K562 (cell line): ENCODE results near the gene TCF15. TPM values are rescaled to one million over a fixed set of nuclear protein-coding genes. Genes with fewer than 3 reads are reported as not detected.

Source experiments
- ATAC-seq: fragments of 200-7000 bp; cut with Tn5 transposase; 3 replicates; pipeline ENCODE4 v1.9.1; 2020; ENCODE audit warnings: moderate library complexity
- BruUV-seq: library from RNA; stranded (reverse); fragments of 400-500 nt; replicated peaks from 2 replicates; lab custom pipeline; 2021; lab: Mats Ljungman, UMichigan
- CTCF ChIA-PET: fragments of 300-600 bp; formaldehyde crosslinking; extraction: SDS; loops from one replicate; lab custom pipeline; 2021; ENCODE audit warnings: low intra/inter-chr PET ratio; lab: Yijun Ruan, JAX
- POLR2A ChIA-PET: fragments of 300-600, 350-650 bp; sonication (Branson Sonifier 250); formaldehyde crosslinking; extraction: SDS; loops from one replicate; lab custom pipeline; 2021; ENCODE audit warnings: antibody characterized with exemption, inconsistent platforms; lab: Yijun Ruan, JAX
- DNase-seq, 4 experiments: peaks; one replicate each; pipeline versions ENCODE4 v3.0.0 to v3.0.0-alpha.2; 2011 to 2018; ENCODE audit warnings: low spot score in 3 of 4, mixed read lengths in 3 of 4; ENCODE audit errors: extremely low read depth in 1 of 4
- FAIRE-seq: peaks from 2 replicates; lab custom pipeline; 2011; peaks lifted over from hg19 to GRCh38; lab: Jason Lieb, UNC
- H2AFZ ChIP-seq: 2 replicates; pipeline ENCODE4 v1.6.0; 2011; ENCODE audit warnings: low read depth, low read length, control low read depth, inconsistent platforms
- H3K27ac ChIP-seq: fragments of 200-600 bp; 3 replicates; pipeline ENCODE4 v1.8.0; 2011; ENCODE audit warnings: low read depth, mild to moderate bottlenecking, control low read depth, inconsistent platforms, low read length, moderate library complexity, mixed read lengths; ENCODE audit errors: extremely low read depth
- H3K27me3 ChIP-seq, 2 experiments: fragments of 300-600 bp in 1 of 2; 2 replicates in 1 of 2; 3 replicates in 1 of 2; pipeline versions ENCODE4 v1.6.0 to v1.8.0; 2011; ENCODE audit warnings: inconsistent platforms in 2 of 2, low read length in 2 of 2, mild to moderate bottlenecking in 1 of 2, mixed read lengths in 1 of 2, moderate library complexity in 1 of 2; ENCODE audit not compliant: control insufficient read depth in 2 of 2, insufficient read depth in 2 of 2
- H3K36me3 ChIP-seq: fragments of 300-600 bp; 3 replicates; pipeline ENCODE4 v1.8.0; 2011; ENCODE audit warnings: mild to moderate bottlenecking, low read length, inconsistent platforms; ENCODE audit not compliant: control insufficient read depth, insufficient read depth
- H3K4me1 ChIP-seq, 2 experiments: fragments of 200-600 bp in 1 of 2; replicated peaks in 1 of 2; 2 replicates in 1 of 2; 3 replicates in 1 of 2; pipeline versions ENCODE4 v1.5.1 to v1.8.0; 2011; ENCODE audit warnings: inconsistent platforms in 2 of 2, low read length in 2 of 2, mild to moderate bottlenecking in 1 of 2, mixed read lengths in 1 of 2, moderate library complexity in 1 of 2; ENCODE audit not compliant: control insufficient read depth in 2 of 2, insufficient read depth in 2 of 2
- H3K4me2 ChIP-seq: 2 replicates; pipeline ENCODE4 v1.6.1; 2011; ENCODE audit warnings: low read length, control low read depth, inconsistent platforms, mixed read lengths; ENCODE audit not compliant: insufficient read depth
- H3K4me3 ChIP-seq: fragments of 200-600 bp; sonication (generic), shearing (Covaris generic); 2 replicates; pipeline ENCODE4 v1.5.1; 2016; ENCODE audit warnings: control low read depth, inconsistent platforms
- H3K79me2 ChIP-seq: fragments of 200-600 bp; 3 replicates; pipeline ENCODE4 v1.8.0; 2011; ENCODE audit warnings: low read length, inconsistent platforms; ENCODE audit not compliant: control insufficient read depth, insufficient read depth
- H3K9ac ChIP-seq, 2 experiments: 2 replicates each; pipeline versions ENCODE4 v1.6.0 to v1.6.1; 2011; ENCODE audit warnings: low read depth in 2 of 2, low read length in 2 of 2, control low read depth in 1 of 2, inconsistent platforms in 1 of 2, mild to moderate bottlenecking in 1 of 2, mixed read lengths in 1 of 2; ENCODE audit not compliant: insufficient read depth in 1 of 2
- H3K9me1 ChIP-seq: one replicate; pipeline ENCODE4 v1.6.0; 2011; ENCODE audit warnings: inconsistent platforms, mild to moderate bottlenecking, low read length, moderate library complexity; ENCODE audit not compliant: control insufficient read depth, insufficient read depth
- H3K9me3 ChIP-seq: replicated peaks from 2 replicates; pipeline ENCODE4 v1.5.1; 2011; ENCODE audit warnings: low read depth, low read length, inconsistent platforms; ENCODE audit not compliant: control insufficient read depth, insufficient read depth
- H4K20me1 ChIP-seq: replicated peaks from 2 replicates; pipeline ENCODE4 v1.6.1; 2011; ENCODE audit warnings: low read length, inconsistent platforms, mixed read lengths; ENCODE audit not compliant: control insufficient read depth, insufficient read depth
- BCOR ChIP-seq: fragments of 450-650 bp; IDR thresholded peaks from 2 replicates; pipeline ENCODE4 v1.6.1; 2016
- ETV1 ChIP-seq: fragments of 450-650 bp; conservative IDR thresholded peaks from 2 replicates; pipeline ENCODE4 v1.6.1; 2016; ENCODE audit warnings: missing genetic modification characterization, control low read depth, low read depth, missing compliant biosample characterization
- RBM25 ChIP-seq: fragments of 200-400 bp; formaldehyde crosslinking; IDR thresholded peaks from 2 replicates; pipeline ENCODE4 v1.6.1; 2018; ENCODE audit warnings: low read length, low read depth, moderate library complexity; ENCODE audit not compliant: severe bottlenecking
- USF1 ChIP-seq: sonication (generic); formaldehyde crosslinking; IDR thresholded peaks from 2 replicates; pipeline ENCODE4 v1.9.0; 2022; ENCODE audit warnings: mild to moderate bottlenecking, missing genetic modification reagents
- WGBS: fragments of 100-300 bp; shearing (Covaris generic); methylation state at CpG from one replicate; pipeline ENCODE4 v1.1.6; 2016; ENCODE audit warnings: low coverage, mixed read lengths; ENCODE audit not compliant: insufficient coverage; ENCODE audit errors: missing lambda C conversion rate; 5-methylcytosine and 5-hydroxymethylcytosine counted together
- in situ Hi-C: fragments of 300-500 bp; cut with MboI; formaldehyde crosslinking; loops from 4 replicates; pipeline ENCODE4 v1.15.0; 2018; ENCODE audit warnings: inconsistent platforms, mixed read lengths
- intact Hi-C: fragments of 100-400 bp; cut with micrococcal nuclease; formaldehyde crosslinking; loops from 2 replicates; pipeline ENCODE4 v1.14.2; 2022
- polyA plus RNA-seq, 8 experiments: library from polyadenylated mRNA; depleted of rRNA in 4 of 8; stranded (reverse) in 5 of 8; unstranded in 3 of 8; fragments of >200 nt; fragmentation: Nextera tagmentation in 2 of 8; fragmentation: Illumina TruSeq in 1 of 8; extraction: Ambion mirVana in 2 of 8; extraction: Trizol in 1 of 8; gene quantifications; 2 replicates each; pipeline versions ENCODE4 v1.2.1 to v1.2.3, GENCODE V29; 2011 to 2014; ENCODE audit warnings: inconsistent platforms in 1 of 8, missing spikeins in 1 of 8
- total RNA-seq, 7 experiments: library from RNA; depleted of rRNA in 6 of 7; stranded (reverse); fragments of >200 nt in 6 of 7; fragmentation: Illumina TruSeq in 2 of 7; extraction: Trizol in 2 of 7; gene quantifications; 2 replicates each; pipeline versions ENCODE4 v1.2.1 to v1.2.3, GENCODE V29; 2011 to 2021; ENCODE audit warnings: low replicate concordance in 1 of 7

The TCF15 gene
- total and polyA plus RNA-seq, 9 of the 15 experiments (the other 6 are each of a cell fraction or from before 2014, with no cell fraction given), result 0.04 to 5.0 (median 1.2) TPM

- no peaks in the 10 kb centered on the region for H3K79me2 ChIP-seq
- no TSS peak for BruUV-seq
- in situ Hi-C loops, result loop anchor here (5.0 kb wide), 1 partner anchor 175 kb away; no protein-coding TSS in a partner anchor
Measured at GRCh38 chr20:562232-562897, 47.7 kb downstream of the TCF15 start.

More at GRCh38 chr20:562232-562897, 47.7 kb downstream of the TCF15 start:
- intact Hi-C loops, result no loop called here
- CTCF ChIA-PET, result interaction anchor here (1.1 to 2.8 kb wide), 5 partner anchors 83 to 208 kb away, joined by 3 to 17 read pairs (median 8); partner anchors contain the start of gene SLC52A3
- Histone ChIP-seq H4K20me1 (no peaks in the 10 kb centered on the region), H3K9me1 (no peaks in the 10 kb centered on the region)
- ATAC-seq, result no peak
- TF ChIP-seq RBM25 (peak; percentile 83), ETV1 (tag) (no peak), USF1 (CRISPR knock-in tag) (no peak), BCOR (peak; percentile 65)
- TF ChIP-seq, all 486 proteins: peak for 2
- Histone ChIP-seq H3K9me3 (no peaks in the 10 kb centered on the region), H3K4me2 (no peak overlapping the region), H3K4me1 (peaks cover 0 to 15% of the 10 kb centered on the region in 2 experiments; a peak in 3 of 5 replicates), H3K36me3 (no peaks in the 10 kb centered on the region), H3K9ac (no peak overlapping the region), H3K27ac (no peak overlapping the region), H3K4me3 (no peak overlapping the region), H2AFZ (no peak overlapping the region), H3K27me3 (no peaks in the 10 kb centered on the region)
- WGBS, result 56% methylated on average over 4 of the region's 5 CpGs
- POLR2A ChIA-PET, result interaction anchor here (0.6 kb wide), 2 partner anchors 262 to 1175 kb away, joined by 3 read pairs; no protein-coding TSS in a partner anchor
- FAIRE-seq, result no peak
- DNase-seq, result no peak
